ENCODE results near the gene SBF2.

The SBF2 gene

GRCh38 chr11:9774109-9774508, 519.9 kb downstream of the SBF2 start:
- no peak overlapping the region for H2AFZ ChIP-seq (ENCODE audit: low read length)
- no peak overlapping the region for H3K27ac ChIP-seq (ENCODE audit: low read depth, low read length, poor library complexity, severe bottlenecking)
- H3K27me3 ChIP-seq (ENCODE audit: insufficient read depth, low read length): no peaks in the 10 kb centered on the region
- no peaks in the 10 kb centered on the region for H3K9me3 ChIP-seq (ENCODE audit: low read length)
- H3K9me2 ChIP-seq (ENCODE audit: low read depth, low read length): no peaks in the 10 kb centered on the region
- H3K79me2 ChIP-seq (ENCODE audit: insufficient read depth, low read length): no peaks in the 10 kb centered on the region
- no peaks in the 10 kb centered on the region for H3K4me1 ChIP-seq (ENCODE audit: insufficient read depth, low read length, severe bottlenecking)
- no peak overlapping the region for H3K4me3 ChIP-seq (ENCODE audit: low read depth, low read length, poor library complexity, severe bottlenecking)
- TF ChIP-seq, protein P1, sequence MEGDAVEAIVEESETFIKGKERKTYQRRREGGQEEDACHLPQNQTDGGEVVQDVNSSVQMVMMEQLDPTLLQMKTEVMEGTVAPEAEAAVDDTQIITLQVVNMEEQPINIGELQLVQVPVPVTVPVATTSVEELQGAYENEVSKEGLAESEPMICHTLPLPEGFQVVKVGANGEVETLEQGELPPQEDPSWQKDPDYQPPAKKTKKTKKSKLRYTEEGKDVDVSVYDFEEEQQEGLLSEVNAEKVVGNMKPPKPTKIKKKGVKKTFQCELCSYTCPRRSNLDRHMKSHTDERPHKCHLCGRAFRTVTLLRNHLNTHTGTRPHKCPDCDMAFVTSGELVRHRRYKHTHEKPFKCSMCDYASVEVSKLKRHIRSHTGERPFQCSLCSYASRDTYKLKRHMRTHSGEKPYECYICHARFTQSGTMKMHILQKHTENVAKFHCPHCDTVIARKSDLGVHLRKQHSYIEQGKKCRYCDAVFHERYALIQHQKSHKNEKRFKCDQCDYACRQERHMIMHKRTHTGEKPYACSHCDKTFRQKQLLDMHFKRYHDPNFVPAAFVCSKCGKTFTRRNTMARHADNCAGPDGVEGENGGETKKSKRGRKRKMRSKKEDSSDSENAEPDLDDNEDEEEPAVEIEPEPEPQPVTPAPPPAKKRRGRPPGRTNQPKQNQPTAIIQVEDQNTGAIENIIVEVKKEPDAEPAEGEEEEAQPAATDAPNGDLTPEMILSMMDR (IDR thresholded peaks at IDR 0.05; ENCODE audit: low read length): no peak
- no peak for TF ChIP-seq EZH2 (IDR thresholded peaks at IDR 0.05; ENCODE audit: borderline replicate concordance, low read length)
- H3K4me2 ChIP-seq (ENCODE audit: low read length): no peak overlapping the region
- no peaks in the 10 kb centered on the region for H3F3A ChIP-seq (ENCODE audit: insufficient read depth, low read length)
- H4K20me1 ChIP-seq (ENCODE audit: insufficient read depth, low read length): no peaks in the 10 kb centered on the region
- no peaks in the 10 kb centered on the region for H3K36me3 ChIP-seq (ENCODE audit: insufficient read depth, low read length)
- H3K9ac ChIP-seq (ENCODE audit: low read length): no peak overlapping the region

GRCh38 chr11:9773524-9773923, 520.5 kb downstream of the SBF2 start:
- TF ChIP-seq, protein P1 (IDR thresholded peaks at IDR 0.05; ENCODE audit: low read length): no peak
- no peak for TF ChIP-seq EZH2 (IDR thresholded peaks at IDR 0.05; ENCODE audit: borderline replicate concordance, low read length)
- H3K36me3 ChIP-seq (ENCODE audit: insufficient read depth, low read length): no peaks in the 10 kb centered on the region

GRCh38 chr11:9772218-9772617, 521.8 kb downstream of the SBF2 start:
- H3K79me2 ChIP-seq (ENCODE audit: insufficient read depth, low read length): no peaks in the 10 kb centered on the region
- H2AFZ ChIP-seq (ENCODE audit: low read length): no peak overlapping the region
- H3F3A ChIP-seq (ENCODE audit: insufficient read depth, low read length): no peaks in the 10 kb centered on the region
- H3K4me2 ChIP-seq (ENCODE audit: low read length): no peak overlapping the region
- TF ChIP-seq EZH2 (IDR thresholded peaks at IDR 0.05; ENCODE audit: borderline replicate concordance, low read length): no peak
- TF ChIP-seq, protein P1 (IDR thresholded peaks at IDR 0.05; ENCODE audit: low read length): no peak
- no peak overlapping the region for H3K4me3 ChIP-seq (ENCODE audit: low read depth, low read length, poor library complexity, severe bottlenecking)
- no peak overlapping the region for H3K9ac ChIP-seq (ENCODE audit: low read length)
- no peaks in the 10 kb centered on the region for H3K4me1 ChIP-seq (ENCODE audit: insufficient read depth, low read length, severe bottlenecking)
- no peaks in the 10 kb centered on the region for H3K27me3 ChIP-seq (ENCODE audit: insufficient read depth, low read length)
- no peak overlapping the region for H3K27ac ChIP-seq (ENCODE audit: low read depth, low read length, poor library complexity, severe bottlenecking)
- no peaks in the 10 kb centered on the region for H4K20me1 ChIP-seq (ENCODE audit: insufficient read depth, low read length)
- H3K9me2 ChIP-seq (ENCODE audit: low read depth, low read length): no peaks in the 10 kb centered on the region
- no peaks in the 10 kb centered on the region for H3K36me3 ChIP-seq (ENCODE audit: insufficient read depth, low read length)
- H3K9me3 ChIP-seq (ENCODE audit: low read length): no peaks in the 10 kb centered on the region

More at GRCh38 chr11:9773524-9773923, 520.5 kb downstream of the SBF2 start:
- Histone ChIP-seq H3K4me3 (ENCODE audit: low read depth, low read length, poor library complexity, severe bottlenecking) (no peak overlapping the region), H2AFZ (ENCODE audit: low read length) (no peak overlapping the region), H3F3A (ENCODE audit: insufficient read depth, low read length) (no peaks in the 10 kb centered on the region), H3K9ac (ENCODE audit: low read length) (no peak overlapping the region), H3K9me3 (ENCODE audit: low read length) (no peaks in the 10 kb centered on the region), H3K27ac (ENCODE audit: low read depth, low read length, poor library complexity, severe bottlenecking) (no peak overlapping the region), H4K20me1 (ENCODE audit: insufficient read depth, low read length) (no peaks in the 10 kb centered on the region), H3K4me2 (ENCODE audit: low read length) (no peak overlapping the region), H3K9me2 (ENCODE audit: low read depth, low read length) (no peaks in the 10 kb centered on the region), H3K27me3 (ENCODE audit: insufficient read depth, low read length) (no peaks in the 10 kb centered on the region), H3K79me2 (ENCODE audit: insufficient read depth, low read length) (no peaks in the 10 kb centered on the region), H3K4me1 (ENCODE audit: insufficient read depth, low read length, severe bottlenecking) (no peaks in the 10 kb centered on the region)

Measured in OCI-LY1 (cell line).